ENCODE measurements around the gene AFAP1L1. TPM values are rescaled to one million over a fixed set of nuclear protein-coding genes. Genes with fewer than 3 reads are reported as not detected.

Gene AFAP1L1
- total RNA-seq, 2 donors from 2014 or later: 17.9 to 30.3 TPM

DNA sequence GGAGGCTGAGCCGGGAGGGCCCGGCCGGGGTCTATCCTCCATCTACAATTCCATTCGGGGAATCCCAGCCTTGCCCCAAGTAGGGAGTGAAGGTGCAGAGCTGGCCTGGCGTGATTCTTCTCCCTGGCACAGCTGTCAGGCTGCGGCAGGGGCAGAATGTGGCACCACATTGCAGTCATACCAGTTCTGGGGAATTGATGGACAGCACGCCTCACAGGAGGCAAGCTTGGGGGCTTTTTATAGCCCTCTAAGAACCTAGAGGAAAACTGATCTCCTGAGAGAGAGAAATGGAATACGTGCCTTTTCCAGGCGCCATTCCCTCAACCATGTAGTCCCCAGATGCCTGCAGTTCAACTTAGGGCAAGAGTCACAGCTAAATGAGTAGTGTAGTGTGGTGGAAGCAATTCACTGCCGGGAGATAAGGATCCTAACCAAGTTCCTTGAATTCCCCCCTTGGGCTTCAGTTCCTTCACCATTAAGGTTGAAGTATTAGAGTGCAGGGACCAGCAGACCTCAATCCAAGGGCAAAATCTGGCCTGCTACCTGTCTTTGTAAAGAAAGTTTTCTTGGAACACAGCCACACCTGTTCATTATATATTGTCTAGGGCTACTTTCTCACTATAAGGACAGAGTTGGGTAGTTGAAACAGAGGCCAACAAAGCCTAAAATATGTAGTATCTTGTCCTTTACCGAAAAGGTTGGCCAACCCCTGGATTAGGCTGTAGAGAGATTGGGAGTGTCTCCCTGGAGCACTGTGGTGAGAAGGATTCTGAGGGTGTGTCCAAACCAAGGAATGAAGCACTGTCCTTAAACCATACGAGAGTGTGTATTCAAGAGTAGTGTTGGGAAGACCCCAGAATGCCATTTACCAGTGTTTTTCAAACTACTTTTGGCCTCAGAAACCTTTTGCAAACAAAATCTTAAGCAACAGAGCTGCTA, 10.6 kb downstream of the AFAP1L1 start:
- no peak for DNase-seq (ENCODE audit: low spot score)
- intact Hi-C loops (cut with DNase I): no loop called here

DNA sequence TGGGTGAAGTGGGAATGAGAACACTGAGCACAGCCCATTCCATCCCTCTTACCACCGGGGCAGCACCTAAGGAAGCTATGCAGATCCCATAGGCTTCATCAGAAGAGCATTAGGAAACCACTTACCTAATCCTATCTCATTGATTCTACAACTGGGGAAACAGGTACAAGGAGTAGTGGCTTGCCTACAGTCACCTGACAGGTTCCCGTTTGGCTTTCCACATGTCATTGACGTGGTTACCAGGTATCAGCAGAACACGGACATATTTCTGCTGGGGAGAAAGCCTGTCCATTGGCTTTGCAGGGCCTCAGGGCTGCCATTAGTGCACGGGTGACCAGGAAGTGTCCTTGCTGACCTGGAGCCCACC, 11.3 kb downstream of the AFAP1L1 start:
- DNase-seq (ENCODE audit: low spot score): no peak
- intact Hi-C loops (cut with DNase I): no loop called here

DNA sequence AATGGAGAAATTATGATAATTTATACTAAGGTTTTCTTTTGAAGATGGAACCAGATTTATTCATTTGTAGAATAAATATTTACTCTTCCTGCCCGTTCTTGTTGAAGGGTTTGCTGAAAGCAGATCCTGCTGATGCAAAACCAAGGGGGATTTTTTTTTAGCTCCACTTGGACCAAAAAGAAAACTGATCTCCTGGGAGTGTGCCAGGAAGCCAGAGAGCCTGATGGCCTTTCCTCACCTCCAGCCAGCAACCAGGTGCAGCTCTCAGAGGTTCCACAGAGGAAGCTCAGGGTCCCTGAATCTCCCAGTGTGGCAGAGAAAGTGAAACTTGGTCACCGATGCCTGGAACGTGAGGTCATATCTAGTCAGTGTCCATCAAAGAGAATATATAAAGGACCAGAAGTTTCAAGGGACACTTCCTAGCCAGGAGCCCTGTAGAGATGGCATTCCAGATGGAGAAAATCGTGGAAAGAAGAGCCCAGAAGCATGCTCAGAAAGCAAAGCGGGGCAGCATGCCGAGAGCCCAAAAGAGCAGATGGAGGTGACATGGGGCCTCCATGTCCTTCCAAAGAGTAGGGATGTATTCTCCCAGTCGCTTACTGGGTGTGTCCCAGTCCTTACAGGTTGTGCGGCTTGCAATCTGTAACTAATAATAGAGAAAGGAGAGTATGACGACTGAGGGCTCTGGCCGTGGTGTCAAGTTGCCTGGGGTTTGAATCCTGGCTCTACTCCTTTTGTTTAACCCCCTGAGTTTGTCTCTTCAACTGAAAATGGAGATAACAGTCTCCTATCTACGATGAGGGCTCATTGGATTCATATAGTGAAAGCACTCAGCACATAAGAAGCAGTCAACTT, 12.2 kb downstream of the AFAP1L1 start:
- DNase-seq (ENCODE audit: low spot score): no peak
- intact Hi-C loops (cut with DNase I): no loop called here

DNA sequence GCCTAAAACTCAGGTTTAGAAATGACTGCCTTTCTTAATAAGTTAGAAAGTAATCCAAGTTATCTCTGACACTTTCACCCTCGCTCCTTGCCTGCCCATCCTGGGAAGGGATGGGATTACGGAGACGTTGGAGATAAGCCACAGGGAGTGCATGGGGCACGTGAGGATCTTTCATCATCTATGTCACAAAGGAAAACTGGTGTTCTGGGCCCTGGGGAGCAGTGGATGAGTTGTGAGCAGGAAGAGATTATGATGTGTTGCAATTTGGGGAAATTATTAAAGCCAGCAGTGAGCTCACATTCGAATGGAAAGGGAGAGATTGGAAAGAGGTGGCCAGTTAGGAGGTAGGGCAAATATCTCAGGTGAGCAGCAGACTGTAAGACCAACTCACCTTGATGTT, 12.8 kb downstream of the AFAP1L1 start:
- intact Hi-C loops (cut with DNase I): no loop called here
- no peak for DNase-seq (ENCODE audit: low spot score)

DNA sequence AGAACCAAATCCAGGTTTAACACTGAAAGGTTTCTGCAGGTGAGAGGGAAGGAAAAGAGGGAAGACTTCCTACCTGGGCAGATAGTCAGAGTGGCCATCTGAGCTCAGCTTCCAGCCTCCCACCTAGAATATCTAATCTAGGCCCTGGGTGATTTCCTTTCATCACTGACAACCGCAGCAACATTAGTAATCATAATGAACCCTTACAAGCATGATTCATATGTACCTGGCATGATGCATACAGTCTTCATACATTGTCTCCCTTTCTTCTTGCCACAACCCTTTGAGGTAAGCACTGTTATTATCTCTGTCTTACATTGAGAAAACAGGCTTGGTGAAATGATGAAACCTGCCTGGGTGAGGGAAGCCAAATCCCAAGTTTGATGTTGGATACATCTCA, 13.5 kb downstream of the AFAP1L1 start:
- no peak for DNase-seq (ENCODE audit: low spot score)
- intact Hi-C loops (cut with DNase I): no loop called here

DNA sequence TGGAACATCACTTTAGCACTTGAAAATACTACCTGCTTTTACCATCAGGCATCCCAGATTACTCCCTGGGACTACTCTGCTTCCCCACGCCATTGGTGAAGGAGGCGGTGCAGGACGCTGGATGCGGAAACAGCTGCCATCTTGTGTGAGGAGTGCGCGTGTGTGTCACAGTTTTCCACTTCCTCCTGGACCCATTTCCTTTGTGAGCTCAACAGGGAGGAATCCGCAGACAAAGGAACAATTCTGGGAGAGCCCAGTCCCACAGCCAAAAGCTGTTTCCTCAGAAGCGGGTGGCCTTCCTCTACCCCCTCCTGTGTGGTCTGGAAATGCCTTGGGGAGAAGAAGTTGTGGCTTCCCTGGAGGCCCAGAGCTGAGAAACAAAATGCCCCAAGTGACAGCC, 16.8 kb downstream of the AFAP1L1 start:
- intact Hi-C loops (cut with DNase I): loop anchor here in 1 of 2 donors (1.0 kb wide), 1 partner anchor 17 kb away; the partner anchor contains the start of gene AFAP1L1
- no peak for DNase-seq (ENCODE audit: low spot score)

DNA sequence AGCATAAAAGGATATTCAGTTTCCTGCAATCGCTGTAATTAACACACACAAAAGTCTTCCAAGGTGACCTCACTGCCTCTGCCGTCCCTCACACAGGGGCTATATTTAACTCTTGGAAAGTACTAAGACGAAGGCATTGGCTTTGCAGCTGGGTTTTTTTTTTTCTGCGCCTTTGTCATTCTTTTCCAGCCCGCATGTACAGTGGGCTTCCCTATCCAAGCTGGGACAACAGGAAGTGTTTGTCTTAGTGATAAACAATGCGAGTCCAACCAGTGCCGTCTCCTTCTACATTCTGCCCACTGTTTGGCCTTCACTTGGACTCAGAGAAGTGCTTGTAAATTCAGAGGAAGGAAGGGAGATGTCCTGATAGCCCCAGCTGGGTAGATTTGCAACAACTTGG, 17.6 kb downstream of the AFAP1L1 start:
- intact Hi-C loops (cut with DNase I): no loop called here
- DNase-seq (ENCODE audit: low spot score): no peak

DNA sequence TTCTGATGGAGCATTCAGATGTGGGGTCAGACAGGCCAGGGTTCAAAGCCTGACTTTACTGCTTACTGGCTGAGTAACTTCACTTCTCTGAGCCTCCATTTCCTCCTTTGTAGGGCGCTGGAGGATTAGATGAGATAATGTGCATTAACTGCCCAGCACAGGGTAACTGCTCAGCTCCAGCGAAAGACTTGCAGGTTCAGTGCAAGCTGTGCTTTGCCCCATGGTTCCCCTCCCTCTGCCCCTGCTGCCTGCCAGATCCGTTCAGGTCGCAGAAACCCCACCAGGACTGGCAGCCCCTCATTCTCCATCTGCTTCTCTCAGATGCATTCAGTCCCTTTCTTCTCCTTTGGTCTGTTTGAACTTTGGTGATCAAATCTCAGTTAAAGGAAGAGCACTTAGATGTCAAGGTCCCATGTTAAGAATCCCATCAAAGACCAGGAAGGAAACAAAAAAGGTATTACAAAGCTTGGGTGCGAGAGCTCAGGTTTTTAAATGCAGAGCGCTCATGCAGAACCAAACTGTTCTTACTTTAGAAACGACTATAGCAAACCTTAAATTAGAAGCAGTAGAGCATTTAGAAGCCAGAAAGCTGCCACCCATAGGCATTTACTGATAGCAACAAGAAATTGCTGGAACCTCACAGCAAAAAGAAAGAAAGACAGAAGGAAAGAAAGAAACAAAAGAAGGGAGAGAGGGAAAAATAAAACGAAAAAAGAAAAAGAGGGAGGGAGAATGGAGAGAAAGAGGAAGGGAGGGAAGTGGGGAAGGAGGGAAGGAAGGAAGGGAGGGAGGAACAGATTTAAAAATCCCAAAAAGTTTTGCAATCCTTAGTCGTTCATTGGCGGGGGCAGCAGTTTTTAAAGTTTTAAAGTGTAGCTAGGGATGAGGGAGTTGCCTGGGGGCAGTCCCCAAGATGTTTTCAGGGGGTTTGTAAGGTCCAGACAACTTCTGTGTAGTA, 23.5 kb downstream of the AFAP1L1 start:
- intact Hi-C loops (cut with DNase I): no loop called here
- no peak for DNase-seq (ENCODE audit: low spot score)

DNA sequence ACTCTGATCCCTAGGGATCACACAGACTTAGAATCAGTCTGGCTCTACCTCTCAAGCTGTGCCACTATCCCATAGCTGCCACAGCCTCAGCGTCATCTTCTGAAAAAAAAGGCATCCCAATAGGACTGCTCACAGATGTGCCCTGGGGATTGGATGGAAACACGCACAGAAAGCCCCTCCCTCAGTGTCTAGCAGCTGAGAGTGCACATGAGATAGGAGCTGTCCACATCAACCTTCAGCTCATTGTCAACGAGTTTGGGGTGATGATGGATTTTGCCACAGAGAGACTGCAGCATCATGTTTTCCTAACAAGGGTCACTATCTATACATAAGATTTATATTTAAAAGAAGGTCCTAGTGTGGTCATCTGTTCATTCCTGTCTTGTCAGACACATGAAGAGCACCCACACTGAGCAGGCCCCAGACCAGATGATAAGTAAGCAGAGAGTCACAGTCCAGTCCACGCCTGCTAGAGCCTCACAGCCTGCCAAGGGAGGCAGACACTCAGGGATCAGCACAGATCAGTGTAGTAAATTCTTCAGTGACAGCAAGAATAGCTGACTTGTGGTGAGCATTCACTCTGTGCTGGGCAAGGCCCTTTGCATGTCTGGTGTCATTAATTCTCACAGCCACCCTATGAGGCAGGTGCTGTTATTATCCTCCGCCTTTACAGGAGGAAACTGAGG, 25.8 kb downstream of the AFAP1L1 start:
- intact Hi-C loops (cut with DNase I): no loop called here
- DNase-seq (ENCODE audit: low spot score): no peak

DNA sequence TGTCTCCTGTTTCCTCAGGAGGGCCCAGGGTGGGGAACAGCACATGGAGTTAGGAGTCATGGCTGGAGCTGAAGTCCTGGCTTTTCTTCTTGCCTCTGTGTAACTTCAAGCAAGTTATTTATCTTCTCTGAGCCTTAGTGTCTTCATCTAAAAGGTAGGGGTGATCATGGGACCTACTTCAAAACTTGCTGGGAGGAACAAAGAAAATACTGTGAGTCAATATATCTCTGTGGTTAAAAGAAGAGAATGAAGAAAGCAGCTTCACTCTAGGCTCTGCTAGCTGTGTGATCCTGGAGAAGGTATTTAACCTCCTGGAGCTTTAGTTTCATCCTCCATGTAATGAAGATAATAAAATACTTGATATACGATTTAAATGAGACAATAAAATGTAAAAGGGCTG, 26.5 kb downstream of the AFAP1L1 start:
- DNase-seq (ENCODE audit: low spot score): no peak
- intact Hi-C loops (cut with DNase I): no loop called here

DNA sequence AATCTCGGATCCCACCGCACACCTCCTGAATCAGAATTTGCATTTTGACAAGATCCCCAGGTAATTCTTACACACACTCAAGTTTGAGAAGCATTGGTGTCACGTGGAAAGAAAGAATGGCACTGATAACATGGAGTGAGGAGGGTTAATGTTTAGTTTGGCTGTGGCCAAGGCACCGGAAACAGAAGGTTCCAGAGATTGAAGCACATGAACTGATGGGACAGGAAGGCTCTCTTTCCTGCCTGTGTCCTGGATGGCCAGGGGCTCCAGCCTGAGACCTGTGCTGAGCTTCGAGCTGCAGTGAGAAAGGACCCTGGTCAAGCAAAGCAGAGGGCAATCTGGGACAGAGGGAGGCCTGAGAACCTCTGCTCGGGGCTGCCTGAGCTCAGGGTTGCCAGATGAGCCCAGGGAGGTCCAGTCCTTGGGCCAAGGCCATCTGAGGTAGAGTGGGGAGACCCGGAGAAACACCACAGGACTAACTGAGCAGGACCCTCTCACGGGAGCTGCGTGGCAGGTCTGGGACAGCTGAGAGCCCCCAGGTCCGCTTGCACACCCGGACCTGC, 27.3 kb downstream of the AFAP1L1 start:
- intact Hi-C loops (cut with DNase I): no loop called here
- no peak for DNase-seq (ENCODE audit: low spot score)

DNA sequence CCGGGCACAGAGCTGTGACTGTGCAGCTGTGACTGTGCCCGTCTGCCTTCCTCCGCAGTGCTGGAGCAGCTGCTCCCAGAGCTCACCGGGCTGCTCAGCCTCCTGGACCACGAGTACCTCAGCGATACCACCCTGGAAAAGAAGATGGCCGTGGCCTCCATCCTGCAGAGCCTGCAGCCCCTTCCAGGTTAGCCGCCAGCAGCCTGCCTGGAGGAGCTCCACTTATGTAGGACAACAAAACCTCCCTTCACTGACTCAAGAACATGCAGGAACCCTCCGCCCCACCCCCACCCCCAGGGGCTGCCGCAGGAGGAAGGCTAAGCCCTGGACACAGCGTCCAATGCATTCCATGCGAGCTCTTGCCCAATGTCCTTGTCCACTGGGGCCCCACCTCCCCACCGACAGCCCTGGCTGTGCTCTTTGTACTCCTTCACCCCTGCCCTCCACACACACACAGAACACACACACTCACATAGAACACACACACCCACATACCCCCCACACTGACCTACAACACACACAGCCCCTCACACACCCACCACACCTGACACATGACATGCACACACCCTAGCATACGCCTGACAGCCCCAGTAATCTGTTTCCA, 27.9 kb downstream of the AFAP1L1 start:
- intact Hi-C loops (cut with DNase I): no loop called here
- DNase-seq (ENCODE audit: low spot score): no peak

DNA sequence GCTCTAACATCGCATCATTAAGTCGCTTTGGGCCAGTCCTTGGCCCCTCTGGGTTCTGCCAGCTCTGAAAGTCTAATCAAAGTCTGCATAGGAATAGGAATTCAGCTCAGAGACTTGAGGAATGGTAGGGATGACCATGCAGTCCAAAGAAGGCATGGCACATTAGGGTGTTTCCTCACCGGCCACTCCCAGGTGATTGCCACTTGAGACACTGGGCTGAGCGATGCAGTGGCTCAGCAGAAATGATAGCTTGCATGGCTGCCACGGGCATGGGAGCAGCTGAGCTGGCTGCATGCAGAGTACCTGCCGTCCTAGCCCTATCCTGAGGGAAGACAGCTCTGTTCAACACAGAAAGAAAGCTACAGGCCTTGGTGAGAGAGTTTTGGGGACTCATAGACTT, 28.8 kb downstream of the AFAP1L1 start:
- DNase-seq (ENCODE audit: low spot score): no peak
- intact Hi-C loops (cut with DNase I): no loop called here

DNA sequence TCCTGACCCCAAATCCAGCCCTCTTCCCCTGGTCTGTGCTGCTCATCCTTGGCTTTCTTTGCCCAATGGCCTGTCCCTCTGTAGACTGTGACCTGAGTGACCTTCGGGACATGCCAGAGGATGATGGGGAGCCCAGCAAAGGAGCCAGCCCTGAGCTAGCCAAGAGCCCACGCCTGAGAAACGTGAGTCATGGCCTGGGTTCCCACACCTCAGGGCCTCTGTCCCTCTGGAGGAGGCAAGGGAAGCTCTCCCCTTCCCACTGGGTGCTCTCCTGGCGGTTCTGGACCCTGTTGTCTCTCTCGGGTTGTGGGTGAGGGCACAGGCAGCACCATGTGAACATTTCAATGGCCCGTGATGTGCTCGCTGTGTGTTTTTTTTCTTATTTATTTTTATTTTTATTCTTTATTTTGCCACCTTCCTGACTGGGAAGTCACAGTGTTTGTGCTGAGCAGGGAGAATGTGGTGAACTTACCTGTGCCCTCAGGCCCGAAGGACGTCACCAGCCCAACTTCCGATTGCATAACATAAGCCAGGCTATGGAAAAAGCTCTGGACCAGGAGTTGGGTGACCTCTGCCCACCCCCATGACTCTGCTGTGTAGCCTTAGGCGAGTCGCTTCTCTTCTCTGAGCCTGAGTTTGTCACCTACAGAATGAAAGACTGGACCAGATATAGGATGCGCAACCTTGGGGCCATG, 29.5 kb downstream of the AFAP1L1 start:
- intact Hi-C loops (cut with DNase I): no loop called here
- no peak for DNase-seq (ENCODE audit: low spot score)

DNA sequence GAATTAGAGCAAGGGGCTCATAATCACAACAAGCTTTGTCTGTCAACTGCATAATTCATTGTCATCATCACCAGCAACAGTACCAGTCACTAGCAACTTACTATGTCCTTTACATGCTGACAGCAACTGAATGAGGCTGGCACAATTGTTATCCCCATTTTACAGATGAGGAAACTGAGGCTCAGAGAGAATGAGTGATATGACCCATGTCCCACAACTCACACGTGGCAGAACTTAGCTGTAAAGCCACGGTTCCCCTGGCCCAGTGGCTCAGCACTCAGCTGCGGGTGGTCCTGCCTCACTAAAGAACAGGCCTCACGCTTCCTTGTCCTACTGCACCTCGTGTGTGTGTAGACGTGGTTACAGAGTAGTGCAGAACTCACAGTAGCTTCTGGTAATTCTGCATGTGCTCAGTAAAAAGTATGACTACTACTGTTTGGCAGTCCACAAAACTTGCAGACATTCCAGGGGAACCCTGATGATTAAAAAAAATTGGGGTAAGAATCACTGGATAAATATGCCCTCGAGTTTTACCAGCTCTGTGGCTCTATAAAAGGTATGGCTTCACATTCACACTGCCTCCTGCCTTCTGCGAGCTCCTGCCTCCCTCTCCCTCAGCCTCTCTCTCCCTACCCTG, 30.2 kb downstream of the AFAP1L1 start:
- no peak for DNase-seq (ENCODE audit: low spot score)
- intact Hi-C loops (cut with DNase I): no loop called here

DNA sequence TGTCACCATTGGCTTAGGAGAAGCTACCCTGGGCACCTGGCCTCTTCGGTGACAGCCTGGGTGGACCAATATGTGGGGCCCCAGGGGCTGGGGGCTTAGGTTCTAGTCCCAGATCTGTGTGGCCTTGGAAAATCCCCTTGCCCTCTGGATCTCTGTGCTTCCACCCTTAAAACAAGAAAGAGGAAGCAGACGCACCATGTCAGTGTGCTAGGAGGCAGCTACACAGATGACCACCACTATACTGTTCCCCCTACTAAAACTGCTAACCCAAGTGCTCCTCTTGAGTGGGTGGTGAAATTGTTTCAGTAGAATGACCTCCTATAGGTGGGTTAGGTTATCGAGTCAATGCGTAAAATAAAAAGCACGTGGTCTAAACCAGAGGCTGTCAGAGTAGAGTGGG, 31.0 kb downstream of the AFAP1L1 start:
- intact Hi-C loops (cut with DNase I): no loop called here
- no peak for DNase-seq (ENCODE audit: low spot score)

DNA sequence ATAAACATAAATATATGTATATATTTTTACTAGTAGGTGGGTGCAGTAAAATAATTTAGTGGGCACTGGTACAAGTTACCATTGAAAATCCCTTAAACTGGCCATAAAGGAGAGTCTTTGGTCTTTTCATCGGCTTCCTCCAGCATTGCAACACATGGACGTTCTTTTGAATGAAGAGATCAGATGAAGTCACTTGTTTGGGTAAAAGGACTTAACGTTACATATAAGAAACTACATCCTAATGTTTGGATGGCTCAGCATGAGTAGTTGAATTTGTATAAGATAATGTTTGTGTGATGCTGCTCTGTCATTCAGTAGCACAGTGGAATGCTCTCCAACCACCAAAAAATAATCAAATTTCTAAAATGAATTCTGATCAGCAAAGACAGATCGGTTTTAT, 31.6 kb downstream of the AFAP1L1 start:
- no peak for DNase-seq (ENCODE audit: low spot score)
- intact Hi-C loops (cut with DNase I): no loop called here
